GM12874 (cell line): Measurements from ENCODE around the gene DNAJB2.

Experiments used
- CTCF ChIP-seq: IDR thresholded peaks from 2 replicates; pipeline ENCODE4 v1.5.1; 2011; ENCODE audit warnings: low read depth, mild to moderate bottlenecking, control low read depth, low read length, moderate library complexity; ENCODE audit not compliant: insufficient read depth

The DNAJB2 gene

GRCh38 chr2:219289537-219290361 lies 10.6 kb downstream of the DNAJB2 start:
- no peak for TF ChIP-seq CTCF

- TF ChIP-seq CTCF: no peak
Measured at GRCh38 chr2:219290381-219291171, 11.4 kb downstream of the DNAJB2 start.

GRCh38 chr2:219291394-219291793 lies 12.2 kb downstream of the DNAJB2 start:
- no peak for TF ChIP-seq CTCF

GRCh38 chr2:219291910-219292490 lies 12.8 kb downstream of the DNAJB2 start:
- no peak for TF ChIP-seq CTCF

- TF ChIP-seq CTCF: no peak
Measured at GRCh38 chr2:219292616-219293015, 13.4 kb downstream of the DNAJB2 start.

GRCh38 chr2:219293736-219294231 lies 14.6 kb downstream of the DNAJB2 start:
- TF ChIP-seq CTCF: no peak
